Activated T-cell treated with anti-CD3 and anti-CD28 coated beads, Interleukin-2, amount 50 U/mL, for 4 hours (primary cell): ENCODE data around the gene ACOT8. TPM values are rescaled to one million over a fixed set of nuclear protein-coding genes. Genes with fewer than 3 reads are reported as not detected.

Experiments used
- ATAC-seq, 2 donors: fragments of 200-7000 bp; cut with Tn5 transposase; one replicate each; pipeline ENCODE4 v1.10.0; 2021
- DNase-seq: peaks from one replicate; pipeline ENCODE4 v3.0.0-alpha.2; 2020
- H3K27me3 Mint-ChIP-seq: one replicate; pipeline ENCODE4 v1.8.0; 2021; ENCODE audit warnings: low read depth, mixed read lengths
- H3K36me3 Mint-ChIP-seq: one replicate; pipeline ENCODE4 v1.8.0; 2022; ENCODE audit warnings: mixed read lengths; ENCODE audit not compliant: insufficient read depth
- H3K4me1 Mint-ChIP-seq: one replicate; pipeline ENCODE4 v1.8.0; 2021; ENCODE audit warnings: low read depth, mixed read lengths
- H3K4me3 Mint-ChIP-seq: one replicate; pipeline ENCODE4 v1.8.0; 2021; ENCODE audit warnings: mild to moderate bottlenecking, moderate library complexity, mixed read lengths
- H3K9me3 Mint-ChIP-seq: one replicate; pipeline ENCODE4 v1.8.0; 2021; ENCODE audit warnings: mixed read lengths
- total RNA-seq, 3 donors: library from RNA; stranded (reverse); gene quantifications; one replicate each; pipeline ENCODE4 v1.2.1, GENCODE V29; 2021

The ACOT8 gene
- total RNA-seq, 3 donors from 2014 or later = 18.0 to 21.0 (median 18.2) TPM

- Mint-ChIP-seq H3K9me3 (no peaks in the 10 kb centered on the region), H3K4me1 (no peaks in the 10 kb centered on the region), H3K4me3 (no peak overlapping the region), H3K27me3 (no peaks in the 10 kb centered on the region), H3K36me3 (peaks cover 6% of the 10 kb centered on the region)
- no peak for ATAC-seq
- DNase-seq = no peak
These were observed 16.4 kb upstream of the ACOT8 start for GRCh38 chr20:45873409-45874103.

GRCh38 chr20:45872626-45873025 is 15.4 kb upstream of the ACOT8 start:
- H3K36me3 Mint-ChIP-seq = peaks cover 6% of the 10 kb centered on the region
- H3K9me3 Mint-ChIP-seq = no peaks in the 10 kb centered on the region
- DNase-seq (no peak), ATAC-seq (no peak)
- H3K4me3 Mint-ChIP-seq = no peak overlapping the region
- H3K4me1 Mint-ChIP-seq = no peaks in the 10 kb centered on the region
- H3K27me3 Mint-ChIP-seq = no peaks in the 10 kb centered on the region

GRCh38 chr20:45867819-45868176 is 10.6 kb upstream of the ACOT8 start:
- DNase-seq (no peak), ATAC-seq (no peak)
- H3K36me3 Mint-ChIP-seq = peaks cover 2% of the 10 kb centered on the region
- no peaks in the 10 kb centered on the region for H3K27me3 Mint-ChIP-seq
- no peak overlapping the region for H3K4me3 Mint-ChIP-seq
- H3K9me3 Mint-ChIP-seq = no peaks in the 10 kb centered on the region
- no peaks in the 10 kb centered on the region for H3K4me1 Mint-ChIP-seq

- H3K4me3 Mint-ChIP-seq = no peak overlapping the region
- H3K9me3 Mint-ChIP-seq = no peaks in the 10 kb centered on the region
- H3K27me3 Mint-ChIP-seq = no peaks in the 10 kb centered on the region
- peaks cover under 1% of the 10 kb centered on the region for H3K36me3 Mint-ChIP-seq
- H3K4me1 Mint-ChIP-seq = no peaks in the 10 kb centered on the region
- DNase-seq (no peak), ATAC-seq (no peak)
These were observed 10.1 kb upstream of the ACOT8 start for GRCh38 chr20:45867136-45867818.

- H3K36me3 Mint-ChIP-seq = no peaks in the 10 kb centered on the region
- H3K27me3 Mint-ChIP-seq = no peaks in the 10 kb centered on the region
- no peak for ATAC-seq
- H3K9me3 Mint-ChIP-seq = no peaks in the 10 kb centered on the region
- no peak for DNase-seq
- H3K4me3 Mint-ChIP-seq = no peak overlapping the region
- H3K4me1 Mint-ChIP-seq = no peaks in the 10 kb centered on the region
These were observed 9.3 kb upstream of the ACOT8 start for GRCh38 chr20:45866454-45866853.

- Mint-ChIP-seq H3K4me1 (peaks cover 8% of the 10 kb centered on the region), H3K4me3 (no peak overlapping the region), H3K9me3 (no peaks in the 10 kb centered on the region)
These were observed 6.6 kb upstream of the ACOT8 start for GRCh38 chr20:45863543-45864470.

GRCh38 chr20:45861221-45862075 is 4.3 kb upstream of the ACOT8 start:
- H3K4me1 Mint-ChIP-seq = peaks cover 22% of the 10 kb centered on the region
- H3K27me3 Mint-ChIP-seq = no peaks in the 10 kb centered on the region
- H3K4me3 Mint-ChIP-seq = no peak overlapping the region
- H3K36me3 Mint-ChIP-seq = peaks cover 7% of the 10 kb centered on the region
- ATAC-seq = no peak
- no peak for DNase-seq
- no peaks in the 10 kb centered on the region for H3K9me3 Mint-ChIP-seq

More at GRCh38 chr20:45863543-45864470, 6.6 kb upstream of the ACOT8 start:
- Mint-ChIP-seq H3K36me3 (peaks cover 7% of the 10 kb centered on the region), H3K27me3 (no peaks in the 10 kb centered on the region)
- DNase-seq = no peak
- ATAC-seq = no peak

GRCh38 chr20:45860560-45861220 is 3.5 kb upstream of the ACOT8 start:
- H3K4me1 Mint-ChIP-seq = peaks cover 28% of the 10 kb centered on the region
- H3K27me3 Mint-ChIP-seq = no peaks in the 10 kb centered on the region
- no peaks in the 10 kb centered on the region for H3K9me3 Mint-ChIP-seq
- peaks cover 7% of the 10 kb centered on the region for H3K36me3 Mint-ChIP-seq
- DNase-seq (no peak), ATAC-seq (no peak)
- no peak overlapping the region for H3K4me3 Mint-ChIP-seq

- no peak for DNase-seq
- no peaks in the 10 kb centered on the region for H3K9me3 Mint-ChIP-seq
- H3K27me3 Mint-ChIP-seq = no peaks in the 10 kb centered on the region
- ATAC-seq = no peak
- peaks cover 35% of the 10 kb centered on the region for H3K4me1 Mint-ChIP-seq
- H3K36me3 Mint-ChIP-seq = peaks cover 7% of the 10 kb centered on the region
- no peak overlapping the region for H3K4me3 Mint-ChIP-seq
These were observed 2.7 kb upstream of the ACOT8 start for GRCh38 chr20:45859916-45860315.

GRCh38 chr20:45857882-45858216 is 657 bp upstream of the ACOT8 start:
- no peaks in the 10 kb centered on the region for H3K9me3 Mint-ChIP-seq
- peaks cover 41% of the 10 kb centered on the region for H3K4me1 Mint-ChIP-seq
- DNase-seq = no peak
- peak; percentile 27 to 29 for ATAC-seq
- no peaks in the 10 kb centered on the region for H3K27me3 Mint-ChIP-seq
- peaks cover 13% of the 10 kb centered on the region for H3K36me3 Mint-ChIP-seq
- peak overlapping the region; percentile 95 for H3K4me3 Mint-ChIP-seq

GRCh38 chr20:45853484-45853883 is 3.7 kb downstream of the ACOT8 start:
- Mint-ChIP-seq H3K27me3 (no peaks in the 10 kb centered on the region), H3K9me3 (no peaks in the 10 kb centered on the region), H3K4me3 (no peak overlapping the region), H3K36me3 (peaks cover 20% of the 10 kb centered on the region), H3K4me1 (peaks cover 33% of the 10 kb centered on the region)
- ATAC-seq (no peak), DNase-seq (no peak)

GRCh38 chr20:45852326-45852725 is 4.9 kb downstream of the ACOT8 start:
- Mint-ChIP-seq H3K9me3 (no peaks in the 10 kb centered on the region), H3K4me3 (no peak overlapping the region), H3K27me3 (no peaks in the 10 kb centered on the region), H3K36me3 (peaks cover 20% of the 10 kb centered on the region), H3K4me1 (peaks cover 25% of the 10 kb centered on the region)
- DNase-seq (no peak), ATAC-seq (no peak)

GRCh38 chr20:45851501-45851900 is 5.7 kb downstream of the ACOT8 start:
- peaks cover 21% of the 10 kb centered on the region for H3K36me3 Mint-ChIP-seq
- no peak overlapping the region for H3K4me3 Mint-ChIP-seq
- no peaks in the 10 kb centered on the region for H3K27me3 Mint-ChIP-seq
- ATAC-seq (no peak), DNase-seq (no peak)
- peaks cover 21% of the 10 kb centered on the region for H3K4me1 Mint-ChIP-seq
- H3K9me3 Mint-ChIP-seq = no peaks in the 10 kb centered on the region
